Kidney (tissue), 14 donors: Measurements from ENCODE around the gene NRP1. TPM values are rescaled to one million over a fixed set of nuclear protein-coding genes. Genes with fewer than 3 reads are reported as not detected.

Experiments used
- DNase-seq, 5 donors: peaks; one replicate each; pipeline ENCODE4 v3.0.0-alpha.2; 2013 to 2020
- FAIRE-seq: peaks from 2 replicates; lab custom pipeline; 2012; peaks lifted over from hg19 to GRCh38; lab: Jason Lieb, UNC
- H3K27ac ChIP-seq, 2 donors: one replicate each; pipeline ENCODE4 v1.7.0; 2013; ENCODE audit warnings: low read depth in 2 of 2, low read length in 2 of 2, inconsistent platforms in 1 of 2
- H3K27me3 ChIP-seq: one replicate; pipeline ENCODE4 v1.7.1; 2013; ENCODE audit warnings: low read length, inconsistent platforms; ENCODE audit not compliant: control insufficient read depth, insufficient read depth
- H3K36me3 ChIP-seq, 3 donors: one replicate each; pipeline versions ENCODE4 v1.7.0 to v1.7.1; 2013; ENCODE audit warnings: low read length in 3 of 3, control low read depth in 1 of 3, inconsistent platforms in 1 of 3; ENCODE audit not compliant: insufficient read depth in 3 of 3, control insufficient read depth in 2 of 3
- H3K4me1 ChIP-seq, 3 donors: one replicate each; pipeline versions ENCODE4 v1.7.0 to v1.7.1; 2013; ENCODE audit warnings: low read length in 3 of 3, inconsistent platforms in 1 of 3, low read depth in 1 of 3; ENCODE audit not compliant: control insufficient read depth in 2 of 3, insufficient read depth in 2 of 3
- H3K4me3 ChIP-seq, 3 donors: one replicate each; pipeline versions ENCODE4 v1.7.0 to v1.8.1; 2013; ENCODE audit warnings: low read length in 3 of 3, control low read depth in 1 of 3, inconsistent platforms in 1 of 3
- H3K9ac ChIP-seq, 3 donors: one replicate each; pipeline versions ENCODE4 v1.7.0 to v1.7.1; 2013; ENCODE audit warnings: low read length in 3 of 3, control low read depth in 1 of 3, inconsistent platforms in 1 of 3
- H3K9me3 ChIP-seq, 3 donors: one replicate each; pipeline versions ENCODE4 v1.7.0 to v1.7.1; 2013; ENCODE audit warnings: low read length in 3 of 3, control low read depth in 1 of 3, inconsistent platforms in 1 of 3; ENCODE audit not compliant: control insufficient read depth in 2 of 3, insufficient read depth in 1 of 3
- intact Hi-C: fragments of 100-400 bp; cut with DNase I; formaldehyde crosslinking; loops from one replicate; pipeline ENCODE4 v1.11.1; 2022
- polyA plus RNA-seq: library from polyadenylated mRNA; stranded (reverse); fragments of 350-450 nt; fragmentation: Illumina TruSeq; extraction: RNeasy Lipid Tissue Mini Kit (QIAGEN cat#74804); gene quantifications from one replicate; pipeline ENCODE4 v1.2.3, GENCODE V29; 2014; ENCODE audit warnings: low read depth, low replicate concordance; ENCODE audit not compliant: insufficient read depth
- total RNA-seq: library from RNA; stranded (reverse); fragmentation: NEBNext Ultra II Directional; extraction: Animal tissue kit (Norgen Biotek cat#: 25700); gene quantifications from one replicate; pipeline ENCODE4 v1.2.1, GENCODE V29; 2021
- TF ChIP-seq, protein P1 (sequence below): IDR thresholded peaks from 3 replicates; pipeline ENCODE4 v1.5.1; 2012; ENCODE audit warnings: mild to moderate bottlenecking, moderate library complexity, borderline replicate concordance; ENCODE audit not compliant: insufficient read depth; ENCODE audit errors: extremely low read depth
- donor health status: control.
- donor health status: control.
- donor health status: control.
- donor health status: control.
- donor health status: control.
- donor health status: DM: yes; HTN: yes; CAD: no.
- donor health status: Normal renal cell carcinoma (clear cell type).

NRP1 gene
- total and polyA plus RNA-seq, 2 donors from 2014 or later, result 40.5 to 243 TPM

- TF ChIP-seq, protein P1, sequence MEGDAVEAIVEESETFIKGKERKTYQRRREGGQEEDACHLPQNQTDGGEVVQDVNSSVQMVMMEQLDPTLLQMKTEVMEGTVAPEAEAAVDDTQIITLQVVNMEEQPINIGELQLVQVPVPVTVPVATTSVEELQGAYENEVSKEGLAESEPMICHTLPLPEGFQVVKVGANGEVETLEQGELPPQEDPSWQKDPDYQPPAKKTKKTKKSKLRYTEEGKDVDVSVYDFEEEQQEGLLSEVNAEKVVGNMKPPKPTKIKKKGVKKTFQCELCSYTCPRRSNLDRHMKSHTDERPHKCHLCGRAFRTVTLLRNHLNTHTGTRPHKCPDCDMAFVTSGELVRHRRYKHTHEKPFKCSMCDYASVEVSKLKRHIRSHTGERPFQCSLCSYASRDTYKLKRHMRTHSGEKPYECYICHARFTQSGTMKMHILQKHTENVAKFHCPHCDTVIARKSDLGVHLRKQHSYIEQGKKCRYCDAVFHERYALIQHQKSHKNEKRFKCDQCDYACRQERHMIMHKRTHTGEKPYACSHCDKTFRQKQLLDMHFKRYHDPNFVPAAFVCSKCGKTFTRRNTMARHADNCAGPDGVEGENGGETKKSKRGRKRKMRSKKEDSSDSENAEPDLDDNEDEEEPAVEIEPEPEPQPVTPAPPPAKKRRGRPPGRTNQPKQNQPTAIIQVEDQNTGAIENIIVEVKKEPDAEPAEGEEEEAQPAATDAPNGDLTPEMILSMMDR, result no peak
- intact Hi-C loops, result no loop called here
- H3K27ac ChIP-seq, result no peak overlapping the region
- H3K9ac ChIP-seq, result no peak overlapping the region
- H3K27me3 ChIP-seq, result no peaks in the 10 kb centered on the region
- no peak overlapping the region for H3K4me3 ChIP-seq
- H3K36me3 ChIP-seq, result no peaks in the 10 kb centered on the region
- DNase-seq, result no peak
- FAIRE-seq, result no peak
- peaks cover 0 to 3% (median 0%) of the 10 kb centered on the region in 3 donors for H3K4me1 ChIP-seq
- no peaks in the 10 kb centered on the region for H3K9me3 ChIP-seq
Observed at GRCh38 chr10:33376976-33377657, 42.6 kb upstream of the NRP1 start.

DNA sequence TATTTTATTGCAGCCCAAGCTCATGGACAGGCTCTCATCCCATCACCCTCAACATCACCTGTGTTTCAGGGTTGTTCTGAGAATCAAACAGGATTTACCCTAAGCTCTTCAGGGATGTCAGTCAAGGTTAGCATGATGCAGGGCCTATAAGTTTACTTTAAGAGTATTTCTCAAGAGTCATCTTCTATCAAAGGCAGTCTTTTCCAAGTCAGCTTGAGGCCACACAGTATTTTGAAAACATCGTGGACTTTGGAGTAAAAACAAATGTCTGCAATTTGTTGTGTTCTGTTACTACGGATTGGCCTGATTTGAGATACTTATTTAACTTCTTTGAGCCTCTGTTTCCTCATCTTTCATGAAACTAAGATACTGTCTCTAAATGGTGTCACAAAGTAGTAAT, 42.0 kb upstream of the NRP1 start:
- Histone ChIP-seq H3K27me3 (no peaks in the 10 kb centered on the region), H3K27ac (no peak overlapping the region), H3K9ac (no peak overlapping the region), H3K4me3 (no peak overlapping the region), H3K36me3 (no peaks in the 10 kb centered on the region), H3K9me3 (no peaks in the 10 kb centered on the region), H3K4me1 (peaks cover 0 to 3% (median 0%) of the 10 kb centered on the region in 3 donors)
- TF ChIP-seq, protein P1, result no peak
- intact Hi-C loops, result no loop called here
- FAIRE-seq, result no peak
- DNase-seq, result no peak

GRCh38 chr10:33373263-33373662, 38.8 kb upstream of the NRP1 start:
- Histone ChIP-seq H3K9ac (no peak overlapping the region), H3K36me3 (no peaks in the 10 kb centered on the region), H3K9me3 (no peaks in the 10 kb centered on the region), H3K4me1 (peaks cover 0 to 3% (median 0%) of the 10 kb centered on the region in 3 donors), H3K27ac (no peak overlapping the region), H3K4me3 (no peak overlapping the region), H3K27me3 (no peaks in the 10 kb centered on the region)
- DNase-seq, result no peak
- TF ChIP-seq, protein P1, result no peak
- intact Hi-C loops, result no loop called here
- no peak for FAIRE-seq
